OCI-LY1 (cell line): ENCODE data around the gene RAD51B.

Experiments
- EZH2 ChIP-seq: fragments of 200-600 bp; sonication (generic), shearing (Covaris generic); IDR thresholded peaks from 2 replicates; pipeline ENCODE4 v1.8.0; 2017; ENCODE audit warnings: borderline replicate concordance, mixed run types, mild to moderate bottlenecking, antibody characterized with exemption, low read length, moderate library complexity, mixed read lengths
- TF ChIP-seq, protein P1 (sequence below): fragments of 200-600 bp; sonication (generic), shearing (Covaris generic); IDR thresholded peaks from 2 replicates; pipeline ENCODE4 v1.5.1; 2017; ENCODE audit warnings: mild to moderate bottlenecking, antibody characterized with exemption, low read length, moderate library complexity, mixed read lengths

DNA sequence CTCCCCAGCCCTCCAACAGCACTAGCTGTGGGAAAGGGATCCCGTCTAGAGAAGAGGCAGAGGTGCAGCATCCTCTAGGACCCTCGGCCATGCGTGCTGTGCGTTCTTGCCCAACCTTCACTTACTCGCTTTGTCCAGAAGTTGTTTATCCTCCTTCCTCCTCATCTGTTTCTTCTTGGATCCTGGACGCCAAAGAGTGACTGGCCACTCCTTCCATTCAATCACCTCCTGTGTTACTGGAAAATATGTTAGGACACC is 832.8 kb downstream of the RAD51B start:
- TF ChIP-seq, protein P1, sequence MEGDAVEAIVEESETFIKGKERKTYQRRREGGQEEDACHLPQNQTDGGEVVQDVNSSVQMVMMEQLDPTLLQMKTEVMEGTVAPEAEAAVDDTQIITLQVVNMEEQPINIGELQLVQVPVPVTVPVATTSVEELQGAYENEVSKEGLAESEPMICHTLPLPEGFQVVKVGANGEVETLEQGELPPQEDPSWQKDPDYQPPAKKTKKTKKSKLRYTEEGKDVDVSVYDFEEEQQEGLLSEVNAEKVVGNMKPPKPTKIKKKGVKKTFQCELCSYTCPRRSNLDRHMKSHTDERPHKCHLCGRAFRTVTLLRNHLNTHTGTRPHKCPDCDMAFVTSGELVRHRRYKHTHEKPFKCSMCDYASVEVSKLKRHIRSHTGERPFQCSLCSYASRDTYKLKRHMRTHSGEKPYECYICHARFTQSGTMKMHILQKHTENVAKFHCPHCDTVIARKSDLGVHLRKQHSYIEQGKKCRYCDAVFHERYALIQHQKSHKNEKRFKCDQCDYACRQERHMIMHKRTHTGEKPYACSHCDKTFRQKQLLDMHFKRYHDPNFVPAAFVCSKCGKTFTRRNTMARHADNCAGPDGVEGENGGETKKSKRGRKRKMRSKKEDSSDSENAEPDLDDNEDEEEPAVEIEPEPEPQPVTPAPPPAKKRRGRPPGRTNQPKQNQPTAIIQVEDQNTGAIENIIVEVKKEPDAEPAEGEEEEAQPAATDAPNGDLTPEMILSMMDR, result no peak
- TF ChIP-seq EZH2, result no peak
